Neural progenitor cell (in vitro differentiated cells): Measurements from ENCODE around the gene MYO7B. TPM values are rescaled to one million over a fixed set of nuclear protein-coding genes. Genes with fewer than 3 reads are reported as not detected.

Source experiments
- DNase-seq: peaks from one replicate; pipeline ENCODE4 v3.0.0-alpha.2; 2016; ENCODE audit warnings: low spot score
- H2AFZ ChIP-seq: fragments of 200-600 bp; sonication (generic); replicated peaks from 2 replicates; pipeline ENCODE4 v1.6.1; 2016; ENCODE audit warnings: antibody characterized with exemption
- H3F3A ChIP-seq: fragments of 200-600 bp; sonication (generic); 2 replicates; pipeline ENCODE4 v1.6.1; 2016; ENCODE audit warnings: antibody characterized with exemption, low read depth
- H3K27ac ChIP-seq: fragments of 200-600 bp; sonication (generic); 2 replicates; pipeline ENCODE4 v1.5.1; 2016; ENCODE audit warnings: mild to moderate bottlenecking
- H3K27me3 ChIP-seq: fragments of 200-600 bp; sonication (generic); 2 replicates; pipeline ENCODE4 v1.6.1; 2016; ENCODE audit warnings: mild to moderate bottlenecking, moderate library complexity
- H3K36me3 ChIP-seq: fragments of 200-600 bp; sonication (generic); 2 replicates; pipeline ENCODE4 v1.5.1; 2016
- H3K4me1 ChIP-seq: fragments of 200-600 bp; sonication (generic); 2 replicates; pipeline ENCODE4 v1.6.1; 2016; ENCODE audit warnings: mixed run types
- H3K4me2 ChIP-seq: fragments of 200-600 bp; sonication (generic); 2 replicates; pipeline ENCODE4 v1.6.1; 2016
- H3K4me3 ChIP-seq: fragments of 200-600 bp; sonication (generic); 2 replicates; pipeline ENCODE4 v1.5.1; 2016
- H3K79me2 ChIP-seq: fragments of 200-600 bp; sonication (generic); 2 replicates; pipeline ENCODE4 v1.6.1; 2016; ENCODE audit warnings: low read depth
- H3K9ac ChIP-seq: fragments of 200-600 bp; sonication (generic); 2 replicates; pipeline ENCODE4 v1.6.1; 2016
- H3K9me3 ChIP-seq: fragments of 200-600 bp; sonication (generic); 2 replicates; pipeline ENCODE4 v1.5.1; 2016; ENCODE audit warnings: low read depth
- H4K20me1 ChIP-seq: fragments of 200-600 bp; sonication (generic); 2 replicates; pipeline ENCODE4 v1.6.1; 2016; ENCODE audit warnings: low read depth
- H3K27ac Mint-ChIP-seq: 3 replicates; pipeline ENCODE4 v1.8.0; 2021; ENCODE audit warnings: mixed read lengths
- H3K27me3 Mint-ChIP-seq: 2 replicates; pipeline ENCODE4 v1.8.0; 2022; ENCODE audit warnings: low read depth, mild to moderate bottlenecking, inconsistent platforms, moderate library complexity, mixed read lengths; ENCODE audit not compliant: insufficient read depth
- H3K36me3 Mint-ChIP-seq: 3 replicates; pipeline ENCODE4 v1.8.0; 2021; ENCODE audit warnings: mixed read lengths
- H3K4me1 Mint-ChIP-seq: 3 replicates; pipeline ENCODE4 v1.8.0; 2021; ENCODE audit warnings: mixed read lengths
- H3K4me3 Mint-ChIP-seq: 3 replicates; pipeline ENCODE4 v1.8.0; 2021; ENCODE audit warnings: mild to moderate bottlenecking, moderate library complexity, mixed read lengths
- H3K9me3 Mint-ChIP-seq: 3 replicates; pipeline ENCODE4 v1.8.0; 2020; ENCODE audit warnings: mixed read lengths
- EZH2 ChIP-seq: fragments of 200-600 bp; sonication (generic); IDR thresholded peaks from 2 replicates; pipeline ENCODE4 v1.6.1; 2017; ENCODE audit warnings: antibody characterized with exemption, mild to moderate bottlenecking, moderate library complexity
- EZH2phosphoT487 ChIP-seq: fragments of 200-600 bp; sonication (generic); IDR thresholded peaks from 2 replicates; pipeline ENCODE4 v1.6.1; 2017; ENCODE audit warnings: antibody characterized with exemption
- total RNA-seq: library from RNA; depleted of rRNA; stranded (reverse); fragments of >200 nt; gene quantifications from 2 replicates; pipeline ENCODE4 v1.2.3, GENCODE V29; 2015; ENCODE audit warnings: low replicate concordance
- TF ChIP-seq, protein P1 (sequence below): fragments of 200-600 bp; sonication (generic); IDR thresholded peaks from 2 replicates; pipeline ENCODE4 v1.5.1; 2017; ENCODE audit warnings: antibody characterized with exemption, mild to moderate bottlenecking

Gene MYO7B
- total RNA-seq, 1 donor from 2014 or later: not detected

DNA sequence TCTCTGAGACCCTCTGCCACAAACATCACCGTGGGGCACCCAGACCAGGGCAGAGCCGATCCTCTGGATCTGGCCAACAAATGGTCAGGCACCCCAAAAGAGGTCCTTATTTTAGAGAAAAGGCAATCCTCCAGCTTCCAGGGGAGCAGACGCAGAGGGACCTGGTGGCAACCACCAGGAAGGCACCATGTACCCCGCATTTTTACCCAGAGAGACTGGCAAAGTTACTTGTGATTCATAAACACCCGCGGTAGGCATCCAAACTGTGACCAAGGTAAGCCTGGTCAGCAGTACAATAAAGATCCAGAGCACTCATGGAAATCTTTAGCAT is 129.4 kb downstream of the MYO7B start:
- Histone ChIP-seq H3K79me2 (no peaks in the 10 kb centered on the region), H3K27ac (no peak overlapping the region), H3K4me1 (peaks cover 8% of the 10 kb centered on the region), H3K9me3 (no peaks in the 10 kb centered on the region), H2AFZ (no peak overlapping the region), H3K9ac (no peak overlapping the region), H4K20me1 (no peaks in the 10 kb centered on the region), H3K4me3 (no peak overlapping the region), H3K36me3 (no peaks in the 10 kb centered on the region), H3K4me2 (peak overlapping the region; percentile 91), H3F3A (no peaks in the 10 kb centered on the region), H3K27me3 (peaks cover 53% of the 10 kb centered on the region)
- peaks cover 13% of the 10 kb centered on the region for H3K4me1 Mint-ChIP-seq
- H3K4me3 Mint-ChIP-seq: peak overlapping the region; percentile 27
- H3K27ac Mint-ChIP-seq: no peak overlapping the region
- no peak for DNase-seq
- TF ChIP-seq, protein P1, sequence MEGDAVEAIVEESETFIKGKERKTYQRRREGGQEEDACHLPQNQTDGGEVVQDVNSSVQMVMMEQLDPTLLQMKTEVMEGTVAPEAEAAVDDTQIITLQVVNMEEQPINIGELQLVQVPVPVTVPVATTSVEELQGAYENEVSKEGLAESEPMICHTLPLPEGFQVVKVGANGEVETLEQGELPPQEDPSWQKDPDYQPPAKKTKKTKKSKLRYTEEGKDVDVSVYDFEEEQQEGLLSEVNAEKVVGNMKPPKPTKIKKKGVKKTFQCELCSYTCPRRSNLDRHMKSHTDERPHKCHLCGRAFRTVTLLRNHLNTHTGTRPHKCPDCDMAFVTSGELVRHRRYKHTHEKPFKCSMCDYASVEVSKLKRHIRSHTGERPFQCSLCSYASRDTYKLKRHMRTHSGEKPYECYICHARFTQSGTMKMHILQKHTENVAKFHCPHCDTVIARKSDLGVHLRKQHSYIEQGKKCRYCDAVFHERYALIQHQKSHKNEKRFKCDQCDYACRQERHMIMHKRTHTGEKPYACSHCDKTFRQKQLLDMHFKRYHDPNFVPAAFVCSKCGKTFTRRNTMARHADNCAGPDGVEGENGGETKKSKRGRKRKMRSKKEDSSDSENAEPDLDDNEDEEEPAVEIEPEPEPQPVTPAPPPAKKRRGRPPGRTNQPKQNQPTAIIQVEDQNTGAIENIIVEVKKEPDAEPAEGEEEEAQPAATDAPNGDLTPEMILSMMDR: no peak
- TF ChIP-seq EZH2phosphoT487 (no peak), EZH2 (no peak)
- H3K36me3 Mint-ChIP-seq: no peaks in the 10 kb centered on the region
- H3K9me3 Mint-ChIP-seq: peaks cover 16% of the 10 kb centered on the region
- H3K27me3 Mint-ChIP-seq: peaks cover 19% of the 10 kb centered on the region

DNA sequence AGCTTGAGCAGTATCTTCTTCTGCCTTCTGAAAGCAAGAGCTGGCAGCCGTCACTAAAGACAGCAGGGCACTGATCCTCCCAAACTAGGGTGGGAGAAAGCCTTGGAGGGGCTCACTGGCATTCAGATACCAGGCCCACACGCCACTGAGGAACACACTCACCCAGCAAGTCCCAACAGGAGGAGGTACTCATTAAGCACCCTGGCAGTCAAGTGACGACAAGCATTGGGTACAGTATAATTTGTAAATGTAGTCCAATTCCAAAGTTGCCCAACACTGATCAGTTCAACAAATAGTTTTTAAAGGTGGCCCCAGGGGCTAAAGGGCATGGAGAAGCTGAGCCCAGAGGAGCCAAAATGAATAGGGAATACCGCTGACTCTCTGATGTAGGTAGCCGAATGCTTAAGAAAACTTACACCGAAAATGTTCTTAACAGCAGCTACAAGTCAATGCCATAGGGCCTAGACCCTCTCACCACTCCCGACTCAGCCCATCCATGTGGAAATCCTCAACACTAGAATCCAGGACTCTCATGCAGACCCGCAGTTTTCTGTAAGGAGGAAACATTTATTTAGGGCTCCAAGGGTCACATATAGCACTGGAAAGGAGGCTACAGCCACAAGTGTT is 129.9 kb downstream of the MYO7B start:
- no peak for TF ChIP-seq EZH2phosphoT487
- no peak for TF ChIP-seq EZH2
- TF ChIP-seq, protein P1: no peak
- H3K27ac Mint-ChIP-seq: no peak overlapping the region
- Histone ChIP-seq H3K36me3 (no peaks in the 10 kb centered on the region), H3K4me1 (peaks cover 8% of the 10 kb centered on the region), H3K4me2 (no peak overlapping the region), H3K9me3 (no peaks in the 10 kb centered on the region), H3K9ac (no peak overlapping the region), H3K27me3 (peaks cover 53% of the 10 kb centered on the region), H3K79me2 (no peaks in the 10 kb centered on the region), H2AFZ (no peak overlapping the region), H4K20me1 (no peaks in the 10 kb centered on the region), H3F3A (no peaks in the 10 kb centered on the region), H3K4me3 (no peak overlapping the region), H3K27ac (no peak overlapping the region)
- no peak overlapping the region for H3K4me3 Mint-ChIP-seq
- peaks cover 13% of the 10 kb centered on the region for H3K4me1 Mint-ChIP-seq
- no peaks in the 10 kb centered on the region for H3K36me3 Mint-ChIP-seq
- H3K27me3 Mint-ChIP-seq: peaks cover 18% of the 10 kb centered on the region
- H3K9me3 Mint-ChIP-seq: peaks cover 17% of the 10 kb centered on the region
- DNase-seq: no peak

DNA sequence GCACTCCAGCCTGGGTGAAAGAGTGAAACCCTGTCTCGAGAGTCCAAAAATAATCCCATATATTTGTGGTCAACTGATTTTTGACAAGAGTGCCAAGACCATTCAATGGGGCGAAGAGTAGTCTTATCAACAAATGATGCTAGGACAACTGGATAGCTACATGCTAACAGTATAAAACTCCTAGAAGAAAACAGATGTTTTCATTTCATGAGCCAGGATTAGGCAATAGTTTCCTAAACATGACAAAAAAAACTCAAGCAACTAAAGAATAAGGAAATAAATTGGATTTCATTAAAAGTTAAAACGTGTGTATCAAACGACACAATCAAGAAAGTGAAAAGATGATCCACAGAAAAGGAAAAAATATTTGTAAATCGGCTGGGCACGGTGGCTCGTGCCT is 133.6 kb downstream of the MYO7B start:
- no peak overlapping the region for H3K27ac ChIP-seq
- no peak overlapping the region for H3K4me3 ChIP-seq
- Mint-ChIP-seq H3K4me3 (no peak overlapping the region), H3K27me3 (peaks cover 24% of the 10 kb centered on the region), H3K9me3 (peaks cover 18% of the 10 kb centered on the region), H3K36me3 (no peaks in the 10 kb centered on the region), H3K4me1 (no peaks in the 10 kb centered on the region), H3K27ac (no peak overlapping the region)
- H3K9me3 ChIP-seq: no peaks in the 10 kb centered on the region
- H3K36me3 ChIP-seq: no peaks in the 10 kb centered on the region
- H3K4me1 ChIP-seq: peaks cover 8% of the 10 kb centered on the region
- H3K79me2 ChIP-seq: no peaks in the 10 kb centered on the region
- H3K27me3 ChIP-seq: peaks cover 65% of the 10 kb centered on the region
- H3K4me2 ChIP-seq: no peak overlapping the region
- H3K9ac ChIP-seq: no peak overlapping the region
- no peak overlapping the region for H2AFZ ChIP-seq
- DNase-seq: no peak
- H3F3A ChIP-seq: no peaks in the 10 kb centered on the region
- H4K20me1 ChIP-seq: peaks cover 5% of the 10 kb centered on the region
- TF ChIP-seq, protein P1: no peak
- no peak for TF ChIP-seq EZH2
- no peak for TF ChIP-seq EZH2phosphoT487
